Measurements from ENCODE around the gene DLX4.

DNA sequence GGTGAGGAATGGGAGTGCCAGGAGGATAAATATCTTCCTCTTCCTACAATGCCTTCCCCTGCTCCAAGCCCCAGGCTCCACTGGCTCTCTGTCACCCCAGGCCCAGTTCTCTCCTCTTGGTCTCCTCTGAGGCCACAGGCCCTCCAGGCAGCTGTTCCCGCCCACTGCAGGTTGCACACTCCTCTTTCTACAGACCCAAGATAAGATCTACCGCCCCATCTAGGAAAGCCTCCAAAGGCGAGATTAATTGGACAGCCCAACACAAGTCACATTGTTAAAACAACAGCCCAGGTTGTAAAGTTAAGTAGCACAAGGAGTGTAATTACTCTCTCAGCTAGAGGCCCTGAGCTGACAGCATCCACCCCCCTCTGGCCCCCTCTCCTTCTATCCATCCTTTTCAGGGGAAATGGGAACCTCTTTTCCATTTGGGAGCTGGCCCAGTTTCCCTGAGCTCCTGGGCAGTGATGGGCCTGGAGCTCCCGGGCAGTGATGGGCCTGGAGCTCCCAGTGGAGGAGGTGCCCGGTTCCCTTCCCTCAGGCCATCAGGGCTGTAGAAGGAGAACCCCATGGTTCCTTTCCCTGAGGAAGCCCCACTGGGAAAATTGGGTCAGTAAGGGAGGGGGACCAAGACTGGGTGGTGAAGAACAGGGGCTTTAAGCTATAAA lies 7.3 kb downstream of the DLX4 start:
- TF ChIP-seq CTCF (IDR thresholded peaks at IDR 0.05; ENCODE audit: borderline replicate concordance, extremely low read depth, low read length, poor library complexity, severe bottlenecking): no peak
- TF ChIP-seq EZH2 (IDR thresholded peaks at IDR 0.05; ENCODE audit: borderline replicate concordance, low read depth, low read length, severe bottlenecking): no peak
